Measurements from ENCODE around the gene ASB17.
"Not testable (repeated sequence)": the region's sequence is repeated elsewhere in the genome, so short reads cannot be mapped to it uniquely, and the experiment has no call there.

Gene ASB17, protein sequence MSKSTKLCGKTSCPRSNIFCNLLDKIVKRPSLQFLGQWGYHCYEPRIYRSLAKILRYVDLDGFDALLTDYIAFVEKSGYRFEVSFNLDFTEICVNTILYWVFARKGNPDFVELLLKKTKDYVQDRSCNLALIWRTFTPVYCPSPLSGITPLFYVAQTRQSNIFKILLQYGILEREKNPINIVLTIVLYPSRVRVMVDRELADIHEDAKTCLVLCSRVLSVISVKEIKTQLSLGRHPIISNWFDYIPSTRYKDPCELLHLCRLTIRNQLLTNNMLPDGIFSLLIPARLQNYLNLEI

DNA sequence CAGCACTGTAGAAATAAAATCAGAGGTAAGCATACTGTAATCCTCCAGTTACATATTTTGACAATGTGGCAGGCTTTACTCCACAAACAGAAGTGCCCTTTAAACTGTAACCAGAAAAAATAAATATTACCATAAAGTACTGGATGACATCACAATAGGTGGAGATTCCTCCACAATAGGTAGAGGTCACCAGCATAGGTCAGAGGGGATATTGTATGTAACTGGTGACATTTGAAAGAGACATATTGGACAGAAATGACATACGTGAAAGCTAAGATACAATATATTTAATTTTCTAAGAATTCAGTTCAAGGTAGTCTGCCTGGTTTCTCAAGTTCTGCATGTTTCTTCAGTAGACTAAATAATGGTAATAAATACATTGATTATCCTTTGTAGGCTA lies at the start of gene ASB17:
Gene ASB17 (minus strand): TSS at position 101 of the 400 bp plus-strand sequence. CDS start 113 bp downstream, outside the sequence.
- no peak for DNase-seq (ENCODE audit: low read depth in 2 of 3, low spot score in 1 of 3)

DNA sequence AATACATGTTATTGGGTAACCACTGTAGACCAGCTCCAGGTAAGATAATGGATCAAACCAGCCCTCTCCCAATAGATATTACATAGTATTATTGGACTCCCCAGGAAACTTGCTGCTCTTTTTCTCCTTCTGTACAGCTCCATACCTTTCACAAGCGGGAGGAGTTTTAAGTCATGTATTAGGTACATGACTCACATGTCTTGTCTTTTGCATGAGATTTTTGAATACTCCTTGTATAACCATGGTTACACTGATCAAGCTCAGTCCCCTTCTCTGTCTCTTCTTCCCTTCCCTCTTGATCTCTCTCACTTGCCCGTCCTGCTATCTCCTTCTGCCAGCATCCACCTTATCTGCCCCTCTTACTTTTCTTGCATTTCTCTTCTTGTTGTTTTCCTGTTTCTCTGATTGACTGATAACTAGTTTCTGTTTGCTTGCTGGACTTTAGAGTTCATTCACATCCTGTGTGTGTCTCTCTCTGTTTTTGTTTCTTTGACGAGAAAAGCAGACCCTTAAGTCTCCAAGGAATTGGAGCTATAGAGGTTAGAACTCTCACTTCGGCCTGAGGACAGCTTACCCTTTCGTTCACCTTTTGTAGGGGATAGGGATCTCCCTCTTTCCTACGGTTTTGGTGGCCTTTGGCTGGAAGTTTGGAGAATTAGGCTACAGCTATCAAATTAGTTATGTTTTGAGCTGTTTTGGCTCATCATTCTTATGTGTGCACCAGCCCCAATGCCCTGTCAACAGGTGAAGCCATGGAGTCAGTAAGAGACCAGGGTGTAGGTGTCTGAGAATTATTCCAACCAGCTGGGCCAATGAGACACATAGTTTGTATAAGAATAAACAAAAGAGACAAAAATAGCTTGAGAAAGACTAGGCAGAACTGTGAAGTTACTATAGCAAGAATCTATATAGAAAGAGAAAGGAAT lies 49.0 kb upstream of the ASB17 start:
- no peak for DNase-seq (ENCODE audit: low read depth in 2 of 3, low spot score in 1 of 3)

DNA sequence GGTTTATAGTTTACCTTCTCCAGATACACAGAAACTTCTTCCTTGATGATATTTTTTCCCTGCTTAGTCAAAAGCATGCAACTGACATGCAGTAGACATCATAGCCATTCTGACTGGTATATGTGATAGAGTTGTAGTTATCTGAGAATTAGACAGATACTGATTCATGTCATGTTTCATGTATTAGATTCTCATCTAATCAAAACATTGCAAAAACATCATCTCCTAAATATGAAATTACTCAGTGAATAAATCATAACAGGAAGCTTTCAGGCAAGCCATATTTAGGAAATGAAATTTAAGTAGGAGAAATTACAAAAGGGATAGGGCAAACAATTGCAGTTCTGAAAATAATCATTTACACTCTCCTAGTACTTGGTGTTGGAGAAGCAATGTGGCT lies 38.4 kb upstream of the ASB17 start:
- no peak for DNase-seq (ENCODE audit: low read depth in 2 of 3, low spot score in 1 of 3)

DNA sequence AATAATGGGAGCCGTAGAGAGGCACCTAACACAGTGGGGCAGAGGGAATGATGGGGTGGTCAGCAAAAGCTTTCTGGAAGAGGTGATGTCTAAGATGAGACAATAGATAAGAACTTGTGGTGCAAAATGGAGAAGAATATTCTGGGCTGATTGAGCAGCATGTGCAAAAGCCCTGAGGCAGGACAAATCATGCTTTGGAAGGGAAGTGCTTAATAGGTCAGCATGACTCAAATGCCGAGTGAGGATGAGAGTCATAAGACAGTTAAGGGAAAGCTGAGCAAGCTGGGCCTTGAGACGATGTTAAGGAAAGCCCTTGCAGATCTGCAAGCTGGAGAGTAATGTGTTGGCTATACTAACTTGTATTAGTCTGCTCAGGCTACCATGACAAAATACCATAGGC lies 37.3 kb upstream of the ASB17 start:
- DNase-seq (ENCODE audit: low read depth in 2 of 3, low spot score in 1 of 3), result no peak

DNA sequence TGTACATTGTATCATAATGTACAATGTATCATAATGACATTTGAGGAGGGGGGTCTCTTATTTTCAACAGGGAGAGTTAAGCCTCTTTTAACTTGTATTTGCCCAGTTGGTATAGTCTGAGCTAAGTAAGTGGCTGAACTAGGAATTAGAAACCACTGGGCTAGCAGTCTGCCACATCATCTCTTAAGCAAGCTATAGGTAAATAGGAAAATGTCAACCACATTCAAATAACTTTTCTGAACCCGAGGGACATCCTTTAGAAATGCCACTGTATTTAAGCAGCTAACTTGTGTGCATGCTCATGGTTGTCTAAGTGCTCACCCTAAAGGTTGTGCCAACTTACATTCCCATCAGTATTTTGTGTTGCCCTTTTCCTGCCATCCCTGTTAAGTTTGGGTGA lies 35.5 kb upstream of the ASB17 start:
- DNase-seq (ENCODE audit: low read depth in 2 of 3, low spot score in 1 of 3), result no peak

DNA sequence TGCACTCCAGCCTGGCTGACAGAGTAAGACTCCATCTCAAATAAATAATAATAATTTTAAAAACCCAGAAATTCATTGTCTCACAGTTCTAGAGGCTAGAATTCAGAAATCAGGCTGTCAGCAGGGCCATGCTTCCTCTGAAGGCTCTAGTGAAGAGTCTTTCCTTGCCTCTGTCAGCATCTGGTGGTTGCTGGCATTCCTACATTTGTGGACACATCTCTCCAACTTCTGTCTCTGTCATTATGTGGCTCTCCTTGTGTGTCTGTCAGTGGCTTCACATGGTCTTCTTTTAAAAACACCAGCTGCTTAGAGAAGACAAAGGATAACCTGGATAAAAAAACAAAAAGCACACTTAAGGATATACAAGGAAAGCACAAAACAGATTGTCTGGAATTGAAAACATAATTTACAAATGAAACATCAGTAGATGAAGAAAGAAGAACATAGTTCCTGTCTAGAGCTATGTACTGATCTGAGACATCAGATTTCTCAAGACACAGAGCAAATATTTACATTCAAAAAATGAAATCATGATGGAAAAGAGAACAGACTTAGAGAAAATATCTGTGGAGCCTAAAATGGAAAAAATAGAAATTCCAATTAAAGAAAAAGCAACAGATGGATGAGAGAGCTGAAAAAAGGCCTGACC lies 32.7 kb upstream of the ASB17 start:
- no peak for DNase-seq (ENCODE audit: low read depth in 2 of 3, low spot score in 1 of 3)

DNA sequence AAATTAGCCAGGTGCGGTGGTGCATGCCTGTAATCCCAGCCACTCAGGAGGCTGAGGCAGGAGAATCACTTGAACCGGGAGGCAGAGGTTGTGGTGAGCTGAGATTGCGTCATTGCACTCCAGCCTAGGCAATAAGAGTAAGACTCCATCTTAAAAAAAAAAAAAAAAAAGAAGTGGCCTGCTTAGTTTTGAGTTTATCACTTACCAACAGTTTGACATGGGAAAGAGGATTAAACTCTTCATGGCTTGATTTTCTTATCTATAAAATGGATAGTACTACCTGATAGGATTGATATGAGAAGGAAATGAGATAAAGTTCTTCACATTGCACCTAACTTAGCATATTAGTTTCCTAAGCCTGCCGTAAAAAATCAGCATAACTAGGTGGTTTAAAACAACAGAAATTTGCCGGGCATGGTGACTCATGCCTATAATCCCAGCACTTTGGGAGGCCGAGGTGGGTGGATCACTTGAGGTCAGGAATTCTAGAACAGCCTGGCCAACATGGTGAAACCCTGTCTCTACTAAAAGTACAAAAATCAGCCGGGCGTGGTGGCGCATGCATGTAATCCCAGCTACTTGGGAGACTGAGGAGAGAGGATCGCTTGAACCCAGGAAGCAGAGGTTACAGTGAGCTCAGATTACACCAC lies 32.0 kb upstream of the ASB17 start:
- DNase-seq (ENCODE audit: low read depth in 2 of 3, low spot score in 1 of 3), result not testable (repeated sequence)

DNA sequence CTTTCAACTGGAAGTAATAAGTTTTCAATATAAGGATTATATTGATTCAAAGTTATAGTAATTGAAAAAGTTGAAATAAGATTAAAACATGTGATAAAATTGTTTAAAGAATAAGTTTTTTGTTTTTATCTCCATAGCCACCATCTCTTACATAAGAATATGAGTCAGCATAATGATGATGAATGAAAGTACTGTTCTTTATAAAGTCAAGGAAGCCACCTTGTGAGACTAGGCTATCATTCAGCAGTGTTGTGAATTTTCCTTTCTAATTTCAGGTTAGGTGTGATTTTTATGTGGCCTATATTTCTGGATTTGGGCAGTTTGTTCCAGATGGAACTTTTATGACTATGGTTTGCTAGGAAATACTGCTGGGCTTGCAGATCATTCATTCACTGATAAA lies 22.4 kb upstream of the ASB17 start:
- DNase-seq (ENCODE audit: low read depth in 2 of 3, low spot score in 1 of 3), result no peak

DNA sequence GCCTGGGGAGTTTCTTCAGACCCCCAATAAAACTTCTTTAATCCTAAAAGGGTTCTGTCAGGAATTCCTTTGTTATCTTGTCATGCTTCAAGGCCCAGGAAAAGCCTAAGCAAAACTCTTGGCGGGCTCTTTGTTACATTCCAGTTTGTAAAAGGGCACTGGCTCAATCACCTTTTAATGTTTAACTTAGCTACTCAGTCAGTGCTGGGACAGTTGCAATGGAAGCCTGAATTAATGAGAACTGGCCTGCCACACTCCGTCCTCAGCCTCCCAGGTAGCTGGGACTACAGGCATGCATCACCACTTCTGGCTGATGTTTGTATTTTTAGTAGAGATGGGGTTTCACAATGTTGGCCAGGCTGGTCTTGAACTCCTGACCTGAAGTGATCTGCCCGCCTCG lies 21.3 kb upstream of the ASB17 start:
- no peak for DNase-seq (ENCODE audit: low read depth in 2 of 3, low spot score in 1 of 3)

DNA sequence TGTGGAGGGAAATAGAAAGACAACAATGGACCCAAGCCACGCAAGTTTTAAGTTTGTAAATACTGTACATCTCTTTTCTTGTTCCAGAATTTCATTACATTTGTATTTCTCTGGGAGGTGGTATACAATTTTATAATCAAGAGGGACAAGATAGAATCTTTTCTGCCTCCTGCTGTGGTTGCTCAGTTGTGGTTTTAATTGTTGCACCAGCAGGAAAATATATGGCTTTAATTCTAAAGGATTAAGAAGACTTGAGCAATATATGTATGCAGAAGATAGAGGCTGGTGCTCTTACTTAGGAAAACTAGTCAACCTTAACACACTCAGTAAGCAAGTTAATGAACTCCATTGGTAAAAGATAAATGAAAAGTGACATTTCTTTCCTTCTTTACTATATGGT lies 19.8 kb upstream of the ASB17 start:
- no peak for DNase-seq (ENCODE audit: low read depth in 2 of 3, low spot score in 1 of 3)

DNA sequence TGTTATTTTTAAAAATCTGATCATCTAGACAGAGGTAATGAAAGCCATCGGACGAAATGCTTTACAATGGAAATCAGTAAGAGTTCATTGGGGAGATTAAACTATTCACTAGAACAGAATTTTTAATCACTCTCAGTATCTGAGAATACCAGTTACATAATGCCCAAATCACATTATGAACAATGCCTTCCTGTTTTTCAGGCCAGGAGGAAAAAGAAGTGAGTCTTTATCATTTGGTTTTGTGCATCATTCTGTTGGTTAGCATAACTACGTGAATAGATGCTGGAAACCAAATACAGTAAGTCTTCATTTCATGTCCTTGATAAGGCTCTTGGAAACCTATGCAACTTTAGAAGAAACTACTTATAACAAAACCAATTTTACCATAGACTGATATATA lies 18.0 kb upstream of the ASB17 start:
- DNase-seq (ENCODE audit: low read depth in 2 of 3, low spot score in 1 of 3), result no peak

DNA sequence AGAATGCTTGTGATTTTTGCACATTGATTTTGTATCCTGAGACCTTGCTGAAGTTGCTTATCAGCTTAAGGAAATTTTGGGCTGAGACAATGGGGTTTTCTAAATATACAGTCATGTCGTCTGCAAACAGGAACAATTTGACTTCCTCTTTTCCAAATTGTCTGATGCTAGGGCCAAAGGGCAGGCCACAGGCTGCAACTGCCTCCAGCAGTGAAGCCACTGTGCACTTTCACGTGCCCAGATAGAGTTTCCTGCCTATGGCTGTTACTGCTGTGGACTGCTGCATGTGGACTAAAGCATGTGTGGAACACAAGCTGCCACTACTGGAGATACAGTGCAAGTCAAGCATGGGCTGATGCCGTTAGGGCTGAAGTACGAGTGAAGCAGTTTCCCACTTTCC lies 10.8 kb upstream of the ASB17 start:
- DNase-seq (ENCODE audit: low read depth in 2 of 3, low spot score in 1 of 3), result not testable (repeated sequence)

DNA sequence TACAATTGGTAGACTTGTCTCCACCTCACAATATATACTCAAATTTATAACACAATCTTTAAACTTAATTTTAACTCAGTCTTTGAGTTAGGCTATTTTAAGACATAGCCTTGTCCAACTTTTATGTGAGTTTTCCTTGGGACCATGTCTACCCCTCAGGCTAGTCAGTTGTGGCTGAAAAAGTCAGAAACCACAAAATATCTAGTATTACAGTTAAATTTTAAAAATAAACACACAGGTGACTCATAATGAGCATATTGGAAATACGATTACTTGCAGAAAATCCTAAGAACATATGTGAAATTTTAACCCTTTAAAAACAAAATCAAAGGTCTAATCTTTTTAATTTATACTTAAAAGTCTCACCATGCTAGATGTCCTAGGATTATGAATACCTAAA lies 4.8 kb upstream of the ASB17 start:
- no peak for DNase-seq (ENCODE audit: low read depth in 2 of 3, low spot score in 1 of 3)

DNA sequence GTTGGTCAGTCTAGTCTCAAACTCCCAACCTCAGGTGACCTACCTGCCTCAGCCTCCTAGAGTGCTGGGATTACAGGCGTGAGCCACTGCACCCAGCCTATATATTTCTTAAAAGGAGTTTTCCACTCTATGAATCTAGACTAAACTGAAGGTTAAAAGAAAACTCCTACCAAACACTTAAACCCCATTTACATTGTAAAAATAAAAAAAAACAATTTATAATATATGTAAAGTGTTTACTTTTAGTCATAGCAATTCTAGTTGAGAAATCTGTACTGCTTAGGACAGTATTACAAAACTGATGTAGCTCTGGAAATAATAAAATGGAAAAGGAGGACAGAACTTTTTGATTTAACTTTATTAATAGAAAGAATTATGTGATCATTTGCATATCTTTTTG lies 9.5 kb downstream of the ASB17 start:
- DNase-seq (ENCODE audit: low read depth in 2 of 3, low spot score in 1 of 3), result no peak

DNA sequence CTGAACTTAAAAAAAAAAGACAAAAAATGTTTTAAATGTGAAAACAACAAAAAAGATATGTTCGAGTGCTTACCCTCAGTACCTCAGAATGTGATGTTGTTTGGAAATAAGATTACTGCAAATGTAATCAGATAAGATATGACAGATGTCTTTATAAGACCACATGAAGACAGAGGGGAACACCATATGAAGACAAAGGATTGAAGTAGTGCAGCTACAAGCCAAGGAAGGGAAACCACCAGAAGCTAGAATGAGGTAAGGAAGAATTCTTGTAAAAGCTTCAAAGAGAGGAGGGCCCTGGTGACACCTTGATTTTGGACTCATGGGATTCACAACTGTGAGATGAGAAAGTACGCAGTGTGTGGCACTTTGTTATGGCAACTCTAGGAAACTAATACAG lies 15.4 kb downstream of the ASB17 start:
- DNase-seq (ENCODE audit: low read depth in 2 of 3, low spot score in 1 of 3), result no peak

DNA sequence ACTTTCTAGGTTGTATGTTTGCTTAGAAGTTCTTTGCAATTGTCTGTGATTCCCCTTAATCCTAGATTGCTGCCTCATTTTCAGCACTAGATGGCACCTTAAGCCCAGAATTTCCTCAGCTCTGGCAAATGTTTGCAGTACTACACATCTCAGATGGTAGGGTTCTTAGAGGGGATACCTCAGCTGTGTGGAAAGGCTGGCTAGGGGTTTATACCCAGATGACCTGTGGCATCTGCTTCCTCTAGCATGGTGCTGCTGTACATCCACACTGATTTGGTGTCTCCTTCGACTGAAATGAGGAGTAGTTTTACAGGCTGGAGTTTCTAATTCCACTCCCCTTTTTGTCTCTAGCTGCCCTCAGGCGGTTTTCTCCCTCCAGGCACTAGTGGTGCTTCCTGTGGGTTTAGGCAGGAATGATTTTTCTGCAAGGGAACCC lies 23.5 kb downstream of the ASB17 start:
- no peak for DNase-seq (ENCODE audit: low read depth in 2 of 3, low spot score in 1 of 3)

DNA sequence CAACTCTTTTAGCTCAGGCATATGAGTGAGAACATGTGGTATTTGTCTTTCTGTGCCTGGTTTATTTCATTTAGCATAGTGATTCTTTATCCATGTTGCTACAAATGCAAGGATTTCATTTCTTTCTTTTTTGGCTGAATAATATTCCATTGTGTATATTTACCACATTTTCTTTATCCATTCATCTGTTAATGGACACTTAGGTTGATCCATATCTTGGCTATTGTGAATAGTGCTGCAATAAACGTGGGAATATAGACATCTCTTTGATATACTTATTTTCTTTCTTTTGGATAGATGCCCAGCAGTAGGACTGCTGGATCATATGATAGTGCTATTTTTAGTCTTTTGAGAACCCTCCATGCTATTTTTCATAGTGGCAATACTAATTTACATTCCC lies 30.8 kb downstream of the ASB17 start:
- DNase-seq (ENCODE audit: low read depth in 2 of 3, low spot score in 1 of 3), result no peak

DNA sequence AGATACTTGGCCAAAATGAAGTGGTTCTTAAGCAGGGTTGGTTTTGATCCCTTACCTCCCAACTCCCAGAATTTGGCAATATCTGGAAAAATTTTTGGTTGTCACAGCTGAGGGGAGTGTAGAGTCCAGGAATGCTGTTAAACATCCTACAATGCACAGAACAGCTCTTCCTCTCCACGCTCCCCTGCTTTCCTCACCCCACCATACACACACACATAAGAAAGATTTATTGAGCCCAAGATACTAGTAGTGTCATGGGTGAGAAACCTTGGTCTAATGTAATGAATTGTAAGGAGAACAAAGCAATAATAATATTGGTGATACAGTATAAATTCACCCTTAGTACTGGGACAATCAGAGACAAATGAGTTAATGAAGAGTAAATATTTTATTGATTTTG lies 47.8 kb downstream of the ASB17 start:
- DNase-seq (ENCODE audit: low read depth in 2 of 3, low spot score in 1 of 3), result no peak

DNA sequence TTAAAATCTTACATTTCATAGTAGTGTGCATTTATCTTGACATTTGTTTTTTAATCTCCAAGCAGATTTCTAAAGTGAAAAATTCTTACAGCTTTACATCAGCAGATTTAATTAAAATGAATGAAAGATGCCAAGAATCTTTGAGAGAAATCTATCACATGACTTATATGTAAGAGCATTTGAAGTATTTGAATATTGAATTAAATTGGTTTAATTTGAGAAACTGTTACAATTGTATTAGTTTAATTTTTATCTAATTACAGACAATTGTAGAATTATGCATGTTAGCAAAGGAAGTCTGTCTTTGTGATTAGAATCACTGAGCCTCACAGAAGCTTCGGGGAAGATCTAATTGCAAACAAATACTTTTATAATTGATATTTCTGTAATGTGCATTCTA lies 52.2 kb downstream of the ASB17 start:
- DNase-seq (ENCODE audit: low read depth in 2 of 3, low spot score in 1 of 3), result no peak

DNA sequence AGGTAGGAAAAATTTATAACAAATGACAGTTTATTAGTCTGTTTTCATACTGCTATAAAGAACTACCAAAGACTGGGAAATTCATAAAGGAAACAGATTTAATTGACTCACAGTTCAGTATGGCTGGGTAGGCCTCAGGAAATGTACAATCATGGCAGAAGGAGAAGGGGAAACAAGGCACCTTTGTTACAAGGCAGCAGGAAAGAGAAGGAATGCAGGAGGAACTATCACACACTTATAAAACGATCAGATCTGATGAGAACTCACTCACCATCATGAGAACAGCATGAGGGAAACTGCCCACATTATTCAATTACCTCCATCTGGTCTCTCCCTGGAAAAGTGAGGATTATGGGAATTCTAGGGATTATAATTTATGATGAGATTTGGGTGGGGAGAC lies 61.3 kb downstream of the ASB17 start:
- no peak for DNase-seq (ENCODE audit: low read depth in 2 of 3, low spot score in 1 of 3)
